PC-9 (cell line): ENCODE results near the gene GPR157. TPM values are rescaled to one million over a fixed set of nuclear protein-coding genes. Genes with fewer than 3 reads are reported as not detected.
"Not testable (repeated sequence)": the region's sequence is repeated elsewhere in the genome, so short reads cannot be mapped to it uniquely, and the experiment has no call there.

Experiments used
- BruUV-seq: library from RNA; stranded (reverse); fragments of 400-500 nt; replicated peaks from 2 replicates; lab custom pipeline; 2021; lab: Mats Ljungman, UMichigan
- CTCF ChIA-PET: fragments of 300-600 bp; sonication (Branson Sonifier 250); formaldehyde crosslinking; loops from one replicate; lab custom pipeline; 2022; ENCODE audit warnings: antibody characterized with exemption; lab: Charles Lee
- POLR2A ChIA-PET: fragments of 300-600 bp; sonication (Branson Sonifier 250); formaldehyde crosslinking; loops from one replicate; lab custom pipeline; 2022; ENCODE audit warnings: antibody characterized with exemption; ENCODE audit not compliant: unreplicated experiment; lab: Charles Lee
- DNase-seq, 2 experiments: peaks; one replicate each; pipeline versions ENCODE4 v3.0.0 to v3.0.0-alpha.2; 2015 to 2022; ENCODE audit warnings: mixed read lengths in 1 of 2
- H2AFZ ChIP-seq: fragments of 200-600 bp; sonication (generic); 2 replicates; pipeline ENCODE4 v1.8.1; 2017; ENCODE audit warnings: antibody characterized with exemption
- H3F3A ChIP-seq: fragments of 200-600 bp; sonication (generic); 2 replicates; pipeline ENCODE4 v1.8.1; 2017; ENCODE audit warnings: antibody characterized with exemption, mild to moderate bottlenecking, low read depth; ENCODE audit not compliant: insufficient read depth
- H3K27ac ChIP-seq: fragments of 200-600 bp; sonication (generic); 2 replicates; pipeline ENCODE4 v1.6.1; 2016; ENCODE audit warnings: mixed run types
- H3K27me3 ChIP-seq: fragments of 200-600 bp; sonication (generic); 2 replicates; pipeline ENCODE4 v1.6.1; 2016; ENCODE audit warnings: low read depth, mixed run types; ENCODE audit not compliant: insufficient read depth
- H3K36me3 ChIP-seq: fragments of 200-600 bp; sonication (generic); 2 replicates; pipeline ENCODE4 v1.6.1; 2016; ENCODE audit warnings: low read depth, mixed run types
- H3K4me1 ChIP-seq: fragments of 200-600 bp; sonication (generic); replicated peaks from 2 replicates; pipeline ENCODE4 v1.6.1; 2016; ENCODE audit warnings: mixed run types; ENCODE audit not compliant: insufficient read depth
- H3K4me2 ChIP-seq: fragments of 200-600 bp; sonication (generic); 2 replicates; pipeline ENCODE4 v1.6.1; 2017; ENCODE audit warnings: mixed run types
- H3K4me3 ChIP-seq: fragments of 200-600 bp; sonication (generic); 2 replicates; pipeline ENCODE4 v1.6.1; 2016; ENCODE audit warnings: mixed run types
- H3K79me2 ChIP-seq: fragments of 200-600 bp; sonication (generic); 2 replicates; pipeline ENCODE4 v1.6.1; 2017; ENCODE audit warnings: low read depth, mixed run types
- H3K9me2 ChIP-seq: fragments of 200-600 bp; sonication (generic); 2 replicates; pipeline ENCODE4 v1.8.1; 2017; ENCODE audit warnings: mild to moderate bottlenecking; ENCODE audit not compliant: insufficient read depth
- H3K9me3 ChIP-seq: fragments of 200-600 bp; sonication (generic); 2 replicates; pipeline ENCODE4 v1.8.1; 2016; ENCODE audit warnings: low read depth; ENCODE audit not compliant: insufficient read depth
- H4K20me1 ChIP-seq: fragments of 200-600 bp; sonication (generic); 2 replicates; pipeline ENCODE4 v1.8.1; 2017; ENCODE audit not compliant: insufficient read depth
- EZH2 ChIP-seq: fragments of 200-600 bp; sonication (generic); IDR thresholded peaks from 2 replicates; pipeline ENCODE4 v1.8.0; 2017; ENCODE audit warnings: antibody characterized with exemption, low read depth
- intact Hi-C: fragments of 100-400 bp; cut with micrococcal nuclease; formaldehyde crosslinking; loops from one replicate; pipeline ENCODE4 v1.10.0; 2022; ENCODE audit not compliant: unreplicated experiment
- total RNA-seq: library from RNA; stranded (reverse); gene quantifications from 2 replicates; pipeline ENCODE4 v1.2.3, GENCODE V29; 2021
- TF ChIP-seq, protein P1 (sequence below): fragments of 200-600 bp; sonication (generic); conservative IDR thresholded peaks from 2 replicates; pipeline ENCODE4 v1.6.1; 2017; ENCODE audit warnings: mixed run types, antibody characterized with exemption, mild to moderate bottlenecking, moderate library complexity

GPR157 gene
- total RNA-seq, 1 experiment from 2014 or later, result 9.0 TPM

DNA sequence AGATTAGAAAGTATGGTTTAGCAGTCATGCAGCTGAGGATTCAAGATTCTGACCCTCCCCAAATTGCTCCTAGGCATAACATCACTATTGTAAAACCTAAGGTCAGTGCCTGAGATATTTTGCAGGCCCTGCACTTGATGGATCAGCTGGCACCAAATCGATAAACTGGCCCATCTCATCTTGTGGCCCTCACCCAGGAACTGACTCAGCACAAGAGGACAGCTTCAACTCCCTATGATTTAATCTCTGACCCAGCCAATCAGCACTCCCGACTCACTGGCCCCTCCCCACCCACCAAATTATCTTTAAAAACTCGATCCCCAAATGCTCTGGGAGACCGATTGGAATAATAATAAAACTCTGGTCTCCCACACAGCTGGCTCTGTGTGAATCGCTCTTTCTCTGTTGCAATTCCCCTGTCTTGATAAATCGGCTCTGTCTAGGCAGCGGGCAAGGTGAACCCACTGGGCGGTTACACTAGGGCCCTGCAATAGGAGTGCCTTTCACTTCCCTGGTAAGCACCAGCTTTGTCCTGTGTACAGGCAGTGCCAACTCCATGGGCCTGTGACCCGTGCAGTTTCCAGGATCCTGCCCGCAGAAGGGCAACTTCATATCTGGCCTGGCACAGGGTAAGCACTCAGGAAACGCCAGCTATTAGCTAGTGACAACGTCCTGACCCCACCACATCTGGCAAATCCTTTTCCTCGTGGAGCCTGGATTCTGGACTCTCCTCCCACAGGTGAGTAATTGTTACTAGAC lies 30.8 kb downstream of the GPR157 start:
- Histone ChIP-seq H3K27ac (no peak overlapping the region), H4K20me1 (no peaks in the 10 kb centered on the region), H3K4me2 (no peak overlapping the region), H3K4me1 (no peaks in the 10 kb centered on the region), H3K9me2 (no peaks in the 10 kb centered on the region), H3F3A (no peaks in the 10 kb centered on the region), H3K27me3 (no peaks in the 10 kb centered on the region), H3K4me3 (no peak overlapping the region), H2AFZ (no peak overlapping the region), H3K9me3 (no peaks in the 10 kb centered on the region), H3K36me3 (no peaks in the 10 kb centered on the region), H3K79me2 (no peaks in the 10 kb centered on the region)
- DNase-seq, result no peak
- ChIA-PET POLR2A (no interaction called here), CTCF (no interaction called here)
- intact Hi-C loops, result no loop called here
- TF ChIP-seq, protein P1, sequence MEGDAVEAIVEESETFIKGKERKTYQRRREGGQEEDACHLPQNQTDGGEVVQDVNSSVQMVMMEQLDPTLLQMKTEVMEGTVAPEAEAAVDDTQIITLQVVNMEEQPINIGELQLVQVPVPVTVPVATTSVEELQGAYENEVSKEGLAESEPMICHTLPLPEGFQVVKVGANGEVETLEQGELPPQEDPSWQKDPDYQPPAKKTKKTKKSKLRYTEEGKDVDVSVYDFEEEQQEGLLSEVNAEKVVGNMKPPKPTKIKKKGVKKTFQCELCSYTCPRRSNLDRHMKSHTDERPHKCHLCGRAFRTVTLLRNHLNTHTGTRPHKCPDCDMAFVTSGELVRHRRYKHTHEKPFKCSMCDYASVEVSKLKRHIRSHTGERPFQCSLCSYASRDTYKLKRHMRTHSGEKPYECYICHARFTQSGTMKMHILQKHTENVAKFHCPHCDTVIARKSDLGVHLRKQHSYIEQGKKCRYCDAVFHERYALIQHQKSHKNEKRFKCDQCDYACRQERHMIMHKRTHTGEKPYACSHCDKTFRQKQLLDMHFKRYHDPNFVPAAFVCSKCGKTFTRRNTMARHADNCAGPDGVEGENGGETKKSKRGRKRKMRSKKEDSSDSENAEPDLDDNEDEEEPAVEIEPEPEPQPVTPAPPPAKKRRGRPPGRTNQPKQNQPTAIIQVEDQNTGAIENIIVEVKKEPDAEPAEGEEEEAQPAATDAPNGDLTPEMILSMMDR, result no peak
- no peak for TF ChIP-seq EZH2
- BruUV-seq, result no TSS peak

- intact Hi-C loops, result no loop called here
- CTCF ChIA-PET, result no interaction called here
- Histone ChIP-seq H3K4me1 (no peaks in the 10 kb centered on the region), H3K79me2 (no peaks in the 10 kb centered on the region), H4K20me1 (no peaks in the 10 kb centered on the region), H3K36me3 (no peaks in the 10 kb centered on the region), H3K4me2 (no peak overlapping the region), H3F3A (no peaks in the 10 kb centered on the region), H3K9me2 (no peaks in the 10 kb centered on the region), H3K27ac (no peak overlapping the region), H2AFZ (no peak overlapping the region), H3K9me3 (no peaks in the 10 kb centered on the region), H3K27me3 (0 out of 2 replicates have a peak, but pooled peaks cover 7% of the 10 kb centered on the region), H3K4me3 (no peak overlapping the region)
- POLR2A ChIA-PET, result interaction anchor here (0.6 kb wide), 1 partner anchor 280 kb away, joined by 3 read pairs; no protein-coding TSS in a partner anchor
- TF ChIP-seq EZH2, result no peak
- TF ChIP-seq, protein P1, result no peak
- no peak for DNase-seq
- no TSS peak for BruUV-seq
Observed at GRCh38 chr1:9095818-9096217, 33.1 kb downstream of the GPR157 start.

GRCh38 chr1:9093996-9094595 lies 34.8 kb downstream of the GPR157 start:
- H3K4me2 ChIP-seq, CTCF ChIA-PET, H3K9me2 ChIP-seq, POLR2A ChIA-PET, H2AFZ ChIP-seq, H3K9me3 ChIP-seq, BruUV-seq, H4K20me1 ChIP-seq, H3K36me3 ChIP-seq, H3F3A ChIP-seq, intact Hi-C loops, H3K4me3 ChIP-seq, H3K27ac ChIP-seq, DNase-seq, H3K79me2 ChIP-seq, H3K27me3 ChIP-seq, H3K4me1 ChIP-seq: not testable (repeated sequence)
